A673 (cell line): ENCODE measurements around the gene SMPDL3B.

ENCODE experiments used
- CTCF ChIP-seq: fragments of 300-800, 200-600 bp; sonication (generic); conservative IDR thresholded peaks from 2 replicates; pipeline ENCODE4 v1.5.1; 2017; ENCODE audit warnings: low read depth, mild to moderate bottlenecking, antibody characterized with exemption, low read length, moderate library complexity, mixed read lengths
- EZH2 ChIP-seq: fragments of 200-600 bp; sonication (generic); IDR thresholded peaks from 2 replicates; pipeline ENCODE4 v1.6.1; 2017; ENCODE audit warnings: borderline replicate concordance, low read depth, mild to moderate bottlenecking, mixed read lengths, antibody characterized with exemption, low read length; ENCODE audit not compliant: poor library complexity, severe bottlenecking

DNA sequence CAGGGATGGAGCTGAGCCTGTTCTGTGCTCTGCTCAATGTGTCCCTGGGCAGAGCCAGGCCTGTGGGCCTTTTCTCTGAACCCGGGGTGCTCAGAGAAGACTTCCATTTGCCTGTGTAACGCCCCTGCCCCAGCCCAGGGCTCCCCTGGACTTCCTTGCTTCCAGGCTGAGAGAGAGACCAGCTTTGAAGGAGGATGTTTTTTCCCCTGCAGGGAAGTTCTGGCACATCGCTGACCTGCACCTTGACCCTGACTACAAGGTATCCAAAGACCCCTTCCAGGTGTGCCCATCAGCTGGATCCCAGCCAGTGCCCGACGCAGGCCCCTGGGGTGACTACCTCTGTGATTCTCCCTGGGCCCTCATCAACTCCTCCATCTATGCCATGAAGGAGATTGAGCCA is 10.2 kb downstream of the SMPDL3B start:
- no peak for TF ChIP-seq CTCF
- TF ChIP-seq EZH2 = no peak
